ENCODE data around the gene INTS14.

DNA sequence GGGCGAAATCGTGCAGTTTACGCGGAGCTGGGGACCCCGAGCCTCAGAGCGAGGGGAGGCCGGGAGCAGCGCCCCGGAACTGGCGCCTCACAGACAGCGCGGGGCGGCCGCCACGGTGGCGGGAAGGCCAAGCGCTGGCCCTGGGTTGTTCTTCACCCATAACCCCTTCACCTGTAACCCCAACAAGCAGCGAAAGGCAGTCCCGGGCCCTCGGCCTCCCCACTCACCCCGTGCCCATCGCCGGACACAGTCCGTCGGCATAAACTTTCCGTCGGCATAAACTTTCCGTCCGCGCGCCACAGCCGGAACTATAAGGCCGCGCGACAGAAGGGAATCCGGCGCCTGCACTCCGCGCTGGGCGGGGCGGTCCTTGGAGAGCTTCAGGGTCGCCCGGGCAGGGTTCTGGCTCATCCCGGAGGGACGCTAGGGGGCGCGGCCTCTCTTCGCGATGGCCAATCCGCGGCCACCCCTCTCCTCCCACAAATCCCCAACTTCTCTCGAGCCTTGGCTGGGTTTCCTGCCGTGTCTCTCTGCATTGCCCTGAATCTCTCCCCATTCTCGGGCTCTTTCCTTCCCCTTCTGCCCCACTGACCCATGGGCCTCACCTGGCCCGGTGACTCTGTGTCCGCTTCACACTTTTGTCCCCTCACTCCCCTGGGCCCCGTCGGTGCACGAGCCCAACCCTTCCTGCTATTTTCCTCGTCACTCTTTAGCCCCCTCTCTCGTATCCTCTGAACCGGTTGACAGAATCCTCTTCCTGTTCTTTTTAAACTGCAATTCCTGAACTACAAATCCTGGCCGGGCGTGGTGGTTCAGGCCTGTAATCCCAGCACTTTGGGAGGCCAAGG, at the start of gene INTS14:
- TF ChIP-seq, protein P1, sequence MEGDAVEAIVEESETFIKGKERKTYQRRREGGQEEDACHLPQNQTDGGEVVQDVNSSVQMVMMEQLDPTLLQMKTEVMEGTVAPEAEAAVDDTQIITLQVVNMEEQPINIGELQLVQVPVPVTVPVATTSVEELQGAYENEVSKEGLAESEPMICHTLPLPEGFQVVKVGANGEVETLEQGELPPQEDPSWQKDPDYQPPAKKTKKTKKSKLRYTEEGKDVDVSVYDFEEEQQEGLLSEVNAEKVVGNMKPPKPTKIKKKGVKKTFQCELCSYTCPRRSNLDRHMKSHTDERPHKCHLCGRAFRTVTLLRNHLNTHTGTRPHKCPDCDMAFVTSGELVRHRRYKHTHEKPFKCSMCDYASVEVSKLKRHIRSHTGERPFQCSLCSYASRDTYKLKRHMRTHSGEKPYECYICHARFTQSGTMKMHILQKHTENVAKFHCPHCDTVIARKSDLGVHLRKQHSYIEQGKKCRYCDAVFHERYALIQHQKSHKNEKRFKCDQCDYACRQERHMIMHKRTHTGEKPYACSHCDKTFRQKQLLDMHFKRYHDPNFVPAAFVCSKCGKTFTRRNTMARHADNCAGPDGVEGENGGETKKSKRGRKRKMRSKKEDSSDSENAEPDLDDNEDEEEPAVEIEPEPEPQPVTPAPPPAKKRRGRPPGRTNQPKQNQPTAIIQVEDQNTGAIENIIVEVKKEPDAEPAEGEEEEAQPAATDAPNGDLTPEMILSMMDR (IDR thresholded peaks at IDR 0.05; ENCODE audit: low read length), result peak; percentile 63
- TF ChIP-seq EZH2phosphoT487 (IDR thresholded peaks at IDR 0.05; ENCODE audit: low read length) (no peak), EZH2 (optimal IDR thresholded peaks at IDR 0.05; ENCODE audit: low read depth, low read length) (no peak)
